Colonic mucosa (tissue), 4 donors: ENCODE results near the gene SFRP2. TPM values are rescaled to one million over a fixed set of nuclear protein-coding genes. Genes with fewer than 3 reads are reported as not detected.

ENCODE experiments used
- DNase-seq: peaks from one replicate; pipeline ENCODE4 v3.0.0-alpha.2; 2020
- H3K27ac ChIP-seq: fragments of 200-600 bp; one replicate; pipeline ENCODE4 v1.8.0; 2021
- H3K27me3 ChIP-seq: fragments of 200-600 bp; one replicate; pipeline ENCODE4 v1.8.0; 2021
- H3K36me3 ChIP-seq: fragments of 200-600 bp; one replicate; pipeline ENCODE4 v1.8.0; 2021
- H3K4me1 ChIP-seq: fragments of 200-600 bp; one replicate; pipeline ENCODE4 v1.8.0; 2021; ENCODE audit warnings: mild to moderate bottlenecking
- H3K4me3 ChIP-seq: fragments of 200-600 bp; one replicate; pipeline ENCODE4 v1.8.0; 2021
- H3K9ac ChIP-seq, 2 donors: one replicate each; pipeline ENCODE4 v1.7.0; 2013; ENCODE audit warnings: control low read depth in 2 of 2, low read depth in 2 of 2, low read length in 2 of 2
- H3K9me3 ChIP-seq: fragments of 200-600 bp; one replicate; pipeline ENCODE4 v1.8.0; 2021
- intact Hi-C: fragments of 100-400 bp; cut with DNase I; formaldehyde crosslinking; loops from one replicate; pipeline ENCODE4 v1.14.1; 2022
- total RNA-seq, 2 donors: library from RNA; stranded (reverse); fragmentation: NEBNext Ultra II Directional in 1 of 2; extraction: Animal tissue kit (Norgen Biotek cat#: 25700) in 1 of 2; gene quantifications; one replicate each; pipeline ENCODE4 v1.2.1, GENCODE V29; 2021
- TF ChIP-seq, protein P1 (sequence below): fragments of 200-600 bp; IDR thresholded peaks from one replicate; pipeline ENCODE4 v1.8.0; 2022; ENCODE audit warnings: antibody characterized with exemption, mild to moderate bottlenecking
- donor health status: healthy.
- donor health status: DM: no; HTN: no; CAD: no.
- donor health status: DM: no; HTN: no; CAD: no.

SFRP2 gene
- total RNA-seq, 2 donors from 2014 or later, result 8.7 to 36.2 TPM

DNA sequence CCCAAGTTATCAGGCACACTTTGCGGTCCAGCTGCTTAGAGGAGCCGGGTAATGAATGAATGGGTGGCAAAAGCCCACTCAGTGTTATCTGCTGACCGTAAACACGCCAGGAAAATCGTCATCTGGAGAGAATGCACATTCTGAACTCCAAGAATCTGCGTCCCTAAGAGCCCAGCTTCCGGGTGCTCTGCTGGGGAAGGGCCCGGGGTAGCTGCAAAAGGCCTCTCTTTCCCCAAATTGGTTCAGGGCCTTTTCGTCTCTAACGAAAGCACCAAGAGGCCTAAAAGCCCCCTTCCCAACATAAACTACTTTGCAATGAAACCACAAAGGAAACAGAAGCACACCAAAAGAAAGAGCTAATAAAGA lies 1.6 kb upstream of the SFRP2 start:
- DNase-seq, result no peak
- intact Hi-C loops, result loop anchor here (10.0 kb wide), 1 partner anchor 234 kb away; no protein-coding TSS in a partner anchor
- H3K4me1 ChIP-seq, result peaks cover 6% of the 10 kb centered on the region
- TF ChIP-seq, protein P1, sequence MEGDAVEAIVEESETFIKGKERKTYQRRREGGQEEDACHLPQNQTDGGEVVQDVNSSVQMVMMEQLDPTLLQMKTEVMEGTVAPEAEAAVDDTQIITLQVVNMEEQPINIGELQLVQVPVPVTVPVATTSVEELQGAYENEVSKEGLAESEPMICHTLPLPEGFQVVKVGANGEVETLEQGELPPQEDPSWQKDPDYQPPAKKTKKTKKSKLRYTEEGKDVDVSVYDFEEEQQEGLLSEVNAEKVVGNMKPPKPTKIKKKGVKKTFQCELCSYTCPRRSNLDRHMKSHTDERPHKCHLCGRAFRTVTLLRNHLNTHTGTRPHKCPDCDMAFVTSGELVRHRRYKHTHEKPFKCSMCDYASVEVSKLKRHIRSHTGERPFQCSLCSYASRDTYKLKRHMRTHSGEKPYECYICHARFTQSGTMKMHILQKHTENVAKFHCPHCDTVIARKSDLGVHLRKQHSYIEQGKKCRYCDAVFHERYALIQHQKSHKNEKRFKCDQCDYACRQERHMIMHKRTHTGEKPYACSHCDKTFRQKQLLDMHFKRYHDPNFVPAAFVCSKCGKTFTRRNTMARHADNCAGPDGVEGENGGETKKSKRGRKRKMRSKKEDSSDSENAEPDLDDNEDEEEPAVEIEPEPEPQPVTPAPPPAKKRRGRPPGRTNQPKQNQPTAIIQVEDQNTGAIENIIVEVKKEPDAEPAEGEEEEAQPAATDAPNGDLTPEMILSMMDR, result no peak
- H3K9ac ChIP-seq, result no peak overlapping the region
- H3K4me3 ChIP-seq, result no peak overlapping the region
- peaks cover 58% of the 10 kb centered on the region for H3K27me3 ChIP-seq
- H3K36me3 ChIP-seq, result no peaks in the 10 kb centered on the region
- H3K27ac ChIP-seq, result no peak overlapping the region
- no peaks in the 10 kb centered on the region for H3K9me3 ChIP-seq

DNA sequence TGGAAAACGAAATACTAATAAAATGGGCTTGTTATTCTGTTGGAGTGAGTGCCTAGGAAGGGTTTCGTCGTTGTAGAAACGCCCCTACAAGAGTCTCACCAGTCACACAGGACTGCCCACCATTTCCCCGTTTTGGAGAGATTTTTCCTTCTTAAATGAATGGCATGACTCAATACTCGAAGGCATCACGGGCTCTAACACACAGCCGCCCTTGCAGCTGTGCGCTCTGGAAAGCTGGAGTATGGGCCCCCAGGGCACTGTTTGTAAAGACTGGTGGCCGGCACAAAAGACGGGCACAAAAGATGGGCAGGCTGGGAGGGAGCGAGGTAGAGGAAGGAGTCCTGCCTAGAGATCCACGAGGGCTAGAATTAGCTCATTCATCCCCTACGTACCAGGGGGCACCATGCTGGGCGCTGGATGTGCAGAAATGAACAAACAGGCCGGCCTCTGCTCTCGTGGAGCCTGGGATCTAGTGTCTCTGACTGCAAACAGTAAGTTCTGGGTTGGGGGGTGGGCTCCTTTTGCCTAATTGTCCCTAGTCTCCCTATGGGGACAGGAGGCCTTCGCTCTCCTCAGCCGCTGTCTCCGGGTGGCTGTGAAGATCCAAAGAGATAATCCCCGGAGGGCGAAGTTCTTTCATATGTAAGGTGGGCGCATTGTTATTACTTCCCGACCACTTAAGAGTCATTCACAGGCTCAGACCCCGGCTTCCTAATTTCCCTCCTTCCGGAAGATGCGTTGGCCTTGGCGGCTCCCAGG lies 1.0 kb upstream of the SFRP2 start:
- intact Hi-C loops, result loop anchor here (10.0 kb wide), 2 partner anchors 235 to 565 kb away; no protein-coding TSS in a partner anchor
- Histone ChIP-seq H3K4me3 (no peak overlapping the region), H3K27me3 (peaks cover 58% of the 10 kb centered on the region), H3K9ac (no peak overlapping the region), H3K4me1 (peaks cover 6% of the 10 kb centered on the region), H3K9me3 (no peaks in the 10 kb centered on the region), H3K36me3 (no peaks in the 10 kb centered on the region), H3K27ac (no peak overlapping the region)
- no peak for DNase-seq
- TF ChIP-seq, protein P1, result no peak

DNA sequence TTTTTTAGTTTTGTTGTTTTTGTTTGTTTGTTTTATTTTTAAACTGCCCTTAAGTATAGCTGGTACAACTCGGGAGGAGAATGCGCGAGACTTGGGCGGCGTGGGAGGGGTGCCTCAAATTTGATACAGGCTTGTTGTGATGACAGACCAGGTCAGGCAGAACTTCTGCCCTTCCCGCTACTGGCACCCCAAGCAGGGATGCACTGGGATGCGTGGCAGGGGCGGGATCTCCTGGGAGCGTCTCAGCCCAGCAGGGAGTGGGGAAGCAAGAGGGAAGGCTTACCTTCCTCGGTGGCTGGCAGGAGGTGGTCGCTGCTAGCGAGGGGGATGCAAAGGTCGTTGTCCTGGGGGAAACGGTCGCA lies 851 bp downstream of the SFRP2 start:
- H3K27ac ChIP-seq, result no peak overlapping the region
- H3K36me3 ChIP-seq, result no peaks in the 10 kb centered on the region
- no peaks in the 10 kb centered on the region for H3K9me3 ChIP-seq
- no peak overlapping the region for H3K4me3 ChIP-seq
- no peak overlapping the region for H3K9ac ChIP-seq
- H3K27me3 ChIP-seq, result peaks cover 57% of the 10 kb centered on the region
- peaks cover 6% of the 10 kb centered on the region for H3K4me1 ChIP-seq
- intact Hi-C loops, result loop anchor here (10.0 kb wide), 1 partner anchor 567 kb away; no protein-coding TSS in a partner anchor
- TF ChIP-seq, protein P1, result no peak
- no peak for DNase-seq

DNA sequence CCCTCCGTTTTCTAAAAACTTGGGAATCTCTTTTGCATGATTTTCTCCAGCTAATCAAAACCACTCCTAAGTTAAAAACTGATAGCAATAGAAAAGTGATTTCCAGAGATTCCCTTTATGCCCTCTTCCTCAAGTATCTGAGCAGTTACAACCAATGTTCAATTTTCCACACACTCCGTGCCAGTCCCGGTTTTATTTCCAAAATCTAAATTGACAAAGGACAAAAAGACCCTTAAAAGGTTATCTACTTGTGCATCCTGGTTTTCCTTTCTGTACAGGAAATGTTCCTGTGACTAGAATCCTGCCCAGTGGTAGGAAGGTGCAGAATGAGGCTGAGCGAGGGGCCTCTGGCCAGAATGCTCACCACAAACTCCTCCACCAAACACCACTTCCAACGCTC lies 1.3 kb downstream of the SFRP2 start:
- TF ChIP-seq, protein P1, result no peak
- H3K27me3 ChIP-seq, result peaks cover 53% of the 10 kb centered on the region
- H3K9ac ChIP-seq, result no peak overlapping the region
- H3K36me3 ChIP-seq, result no peaks in the 10 kb centered on the region
- H3K4me1 ChIP-seq, result peaks cover 6% of the 10 kb centered on the region
- H3K27ac ChIP-seq, result no peak overlapping the region
- intact Hi-C loops, result loop anchor here (10.0 kb wide), 1 partner anchor 567 kb away; no protein-coding TSS in a partner anchor
- no peaks in the 10 kb centered on the region for H3K9me3 ChIP-seq
- DNase-seq, result no peak
- no peak overlapping the region for H3K4me3 ChIP-seq

DNA sequence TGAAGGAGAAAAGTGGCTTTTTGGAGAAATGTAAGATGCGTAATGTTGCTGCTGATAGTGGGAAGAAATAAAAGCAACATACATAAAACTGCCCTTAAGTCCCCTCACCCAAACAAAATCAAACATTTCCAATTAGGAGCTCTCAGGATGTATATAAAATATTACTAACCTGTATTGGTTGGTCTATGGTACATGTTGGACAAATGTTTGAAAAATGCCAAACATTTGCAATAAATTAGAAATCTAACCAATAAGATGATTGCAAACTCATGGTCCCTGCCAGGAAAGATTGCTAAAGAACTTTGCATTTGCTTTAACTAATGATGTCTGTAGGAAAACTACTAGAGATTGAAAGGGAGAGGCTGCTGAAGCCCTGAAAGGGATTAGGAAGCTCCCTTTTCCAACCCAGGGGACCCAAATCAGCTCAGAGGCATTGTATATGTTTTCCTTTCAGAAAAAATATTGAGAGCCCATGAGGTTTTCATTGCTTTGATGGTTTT lies 1.8 kb downstream of the SFRP2 start:
- Histone ChIP-seq H3K27ac (no peak overlapping the region), H3K4me3 (no peak overlapping the region), H3K4me1 (peaks cover 4% of the 10 kb centered on the region), H3K9me3 (no peaks in the 10 kb centered on the region), H3K27me3 (peaks cover 50% of the 10 kb centered on the region), H3K9ac (no peak overlapping the region), H3K36me3 (no peaks in the 10 kb centered on the region)
- intact Hi-C loops, result loop anchor here (10.0 kb wide), 1 partner anchor 568 kb away; no protein-coding TSS in a partner anchor
- TF ChIP-seq, protein P1, result no peak
- no peak for DNase-seq
